ENCODE data around the gene FBXO2.

The FBXO2 gene

DNA sequence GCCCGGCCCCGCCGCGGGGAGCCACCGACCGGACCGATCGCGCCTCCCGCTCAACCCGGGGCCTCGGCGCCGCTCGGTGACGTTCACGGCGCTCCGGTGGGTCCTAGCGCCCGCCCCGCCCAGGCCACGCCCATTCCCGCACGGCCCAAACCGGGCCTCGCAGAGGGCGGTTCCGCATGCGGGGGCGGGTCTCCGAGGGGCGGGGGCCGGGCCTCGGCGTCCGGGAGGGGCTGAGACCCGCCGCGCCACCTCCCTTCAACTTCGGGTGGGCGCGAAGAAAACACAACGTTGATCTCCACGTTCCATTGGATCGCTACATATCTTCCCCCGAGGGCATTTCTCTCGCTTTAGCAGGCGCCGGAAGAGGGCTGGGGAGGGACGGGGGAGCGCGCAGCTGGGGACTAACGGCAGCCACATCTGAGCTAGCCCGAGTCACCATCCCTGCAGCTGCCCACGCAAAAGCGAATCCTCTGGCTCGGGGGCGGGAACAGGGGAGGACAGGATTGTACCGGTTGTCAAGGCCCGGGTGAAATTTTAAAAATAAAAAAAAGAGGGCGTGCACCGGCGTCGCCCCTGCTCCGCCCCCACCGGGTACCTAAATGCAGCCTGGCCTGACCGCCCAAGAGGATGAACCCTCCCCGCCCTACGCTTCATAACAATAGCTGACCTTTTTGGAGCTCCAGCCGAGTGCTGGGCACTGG, 27.0 kb upstream of the FBXO2 start, which contains the start of gene MAD2L2:
Gene MAD2L2 (minus strand): TSS at position 78 of the 701 bp plus-strand sequence. CDS start 547 bp downstream, outside the sequence.
- peak; percentile 85 for DNase-seq

DNA sequence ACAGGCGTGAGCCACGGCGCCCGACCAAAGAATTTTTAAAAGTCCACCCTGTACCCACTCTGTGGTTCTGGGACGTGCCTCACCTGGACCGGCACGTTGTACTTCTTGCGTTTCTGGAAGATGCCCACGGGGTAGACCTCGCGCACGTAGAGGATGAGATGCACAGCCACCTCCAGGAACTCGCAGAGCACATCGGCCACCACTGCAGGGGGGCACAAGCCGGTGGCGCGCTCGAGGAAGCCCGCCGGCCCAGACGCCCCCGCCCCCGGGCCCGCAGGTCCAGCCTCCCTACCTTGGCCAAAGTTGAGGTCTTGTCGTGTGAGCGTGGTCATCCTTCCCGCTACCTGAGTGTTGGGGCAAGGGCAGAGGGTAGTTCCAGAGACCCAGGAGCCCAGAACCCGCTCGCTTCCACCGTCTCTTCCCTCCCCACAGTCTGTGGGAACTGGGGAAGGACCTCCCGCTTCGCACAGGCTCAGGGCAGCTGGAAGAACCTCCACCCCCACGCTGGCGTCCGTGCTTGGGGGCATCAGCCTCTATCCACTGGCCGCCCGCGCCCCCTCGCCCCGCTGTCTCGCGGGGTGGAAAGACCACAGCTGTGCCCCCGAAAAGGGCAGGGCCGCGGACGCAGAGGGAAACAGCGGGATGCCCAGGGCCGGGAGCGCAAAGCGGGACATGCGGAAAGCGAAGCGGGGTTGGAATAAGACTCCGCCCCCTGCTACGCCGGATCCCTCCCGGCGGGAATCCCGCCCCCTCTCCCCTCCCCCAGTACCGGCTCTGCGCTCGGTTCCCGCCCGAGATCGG, 26.2 kb upstream of the FBXO2 start:
- no peak for DNase-seq

DNA sequence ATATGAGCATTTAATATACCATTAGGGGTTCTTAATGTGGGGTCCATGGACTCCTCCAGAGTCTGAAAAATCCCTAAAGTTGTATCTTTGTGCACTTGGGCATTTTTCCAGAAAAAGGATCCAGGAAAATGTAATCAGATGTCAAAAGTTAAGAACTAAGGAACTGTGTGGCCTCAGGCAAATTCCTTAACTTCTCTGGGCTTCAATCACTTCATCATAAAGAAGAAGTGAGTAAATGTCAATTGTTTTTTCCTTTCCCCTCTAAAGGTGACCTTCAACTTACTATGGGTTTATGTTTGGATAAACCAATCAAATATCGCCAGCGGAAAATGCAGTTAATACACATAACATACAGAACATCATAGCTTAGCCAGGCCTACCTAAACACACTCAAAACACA, 24.2 kb upstream of the FBXO2 start:
- DNase-seq = no peak

DNA sequence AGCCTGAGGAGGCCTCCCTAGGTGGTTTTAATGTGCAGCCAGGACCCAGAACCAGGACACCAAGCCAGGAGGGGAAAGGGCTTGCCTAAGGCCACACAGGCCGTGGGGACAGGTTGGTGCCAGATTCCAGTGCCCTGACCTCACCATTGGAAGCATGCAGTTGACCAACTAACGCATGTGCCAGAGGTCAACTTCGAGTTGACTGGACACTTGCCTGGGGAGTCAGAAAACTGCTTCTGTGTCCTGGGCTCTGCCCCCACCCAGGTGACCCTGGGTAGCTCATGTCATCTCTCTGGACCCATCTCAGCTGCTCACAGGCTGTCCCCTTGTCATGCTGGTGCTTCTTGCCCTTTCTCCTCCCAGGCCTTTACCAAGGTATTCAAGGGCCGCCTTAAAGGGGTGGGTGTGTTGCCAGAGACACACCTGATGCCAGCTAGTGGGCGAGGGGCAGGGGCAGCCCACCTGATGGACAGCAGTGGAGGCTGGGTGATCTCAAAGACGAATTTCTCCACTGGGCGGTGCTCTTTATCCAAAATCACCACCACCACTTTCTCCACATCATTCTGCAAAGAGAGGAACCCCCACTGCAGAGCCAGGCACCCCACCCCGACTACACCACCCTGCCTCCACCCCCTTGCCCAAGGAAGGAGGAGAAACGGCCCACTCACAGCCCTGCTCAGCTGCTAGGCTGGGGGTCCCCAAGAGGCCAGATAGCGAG, 22.3 kb upstream of the FBXO2 start:
- no peak for DNase-seq

DNA sequence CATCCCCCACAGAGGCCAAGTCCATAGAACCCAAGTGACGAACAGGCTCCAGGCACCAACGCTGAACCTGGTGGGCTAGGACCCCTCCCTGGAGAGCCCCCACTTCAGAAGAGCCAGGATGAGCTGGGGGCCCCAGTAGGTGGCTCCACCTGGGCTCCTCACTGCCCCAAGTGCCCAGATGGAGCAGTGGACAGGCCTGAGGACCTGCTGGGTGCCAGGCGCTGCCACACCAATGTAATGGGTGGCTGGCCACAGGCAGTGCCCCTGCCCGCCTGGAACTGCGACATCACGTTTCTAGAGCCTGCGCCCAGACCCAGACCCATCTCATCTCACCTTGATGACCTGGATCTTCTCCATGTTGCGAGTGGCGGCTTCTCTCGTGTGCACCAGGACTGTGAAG, 21.1 kb upstream of the FBXO2 start:
- DNase-seq = no peak

DNA sequence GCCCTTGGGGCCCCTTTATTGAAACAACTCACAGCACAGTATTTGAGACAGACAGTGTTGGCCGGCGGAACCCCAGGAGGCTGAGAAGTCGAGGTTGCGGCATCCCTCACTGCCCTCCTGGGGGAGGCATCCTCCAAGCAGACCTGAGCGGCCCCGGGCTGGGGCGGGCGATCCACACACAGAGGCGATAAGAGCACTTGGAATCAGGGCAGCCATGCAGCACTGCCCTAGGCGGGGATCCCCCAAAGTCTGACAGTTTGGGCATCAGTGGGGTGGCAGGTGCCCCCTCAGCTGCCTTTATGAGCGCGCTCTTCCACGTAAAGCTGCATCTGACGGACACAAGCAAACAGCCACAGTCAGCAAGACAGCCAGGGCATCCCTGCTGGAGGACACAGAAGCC, 20.3 kb upstream of the FBXO2 start:
- DNase-seq = no peak

DNA sequence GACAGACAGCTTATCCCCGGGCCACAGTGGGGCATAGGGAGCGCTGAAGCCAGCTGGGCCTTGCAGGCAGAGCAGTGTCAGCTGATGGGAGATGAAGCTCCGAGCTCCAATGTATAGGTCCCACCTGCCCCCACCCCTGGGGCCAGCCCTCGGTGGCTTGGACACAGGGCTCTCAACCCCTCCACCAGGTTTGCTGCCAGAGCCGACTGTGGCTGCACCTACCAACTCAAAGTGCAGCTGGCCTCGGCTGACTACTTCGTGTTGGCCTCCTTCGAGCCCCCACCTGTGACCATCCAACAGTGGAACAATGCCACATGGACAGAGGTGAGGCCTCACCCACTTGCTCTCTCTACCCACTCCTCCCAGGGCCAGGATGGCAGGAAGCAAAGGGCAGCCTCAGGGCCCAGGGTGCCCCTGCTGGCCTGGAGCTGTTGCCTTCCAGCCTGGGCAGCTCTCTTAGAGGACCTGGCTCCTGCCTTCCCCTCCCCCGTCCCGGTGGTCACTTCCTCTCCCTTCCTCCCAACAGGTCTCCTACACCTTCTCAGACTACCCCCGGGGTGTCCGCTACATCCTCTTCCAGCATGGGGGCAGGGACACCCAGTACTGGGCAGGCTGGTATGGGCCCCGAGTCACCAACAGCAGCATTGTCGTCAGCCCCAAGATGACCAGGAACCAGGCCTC, 19.0 kb upstream of the FBXO2 start:
- no peak for DNase-seq

DNA sequence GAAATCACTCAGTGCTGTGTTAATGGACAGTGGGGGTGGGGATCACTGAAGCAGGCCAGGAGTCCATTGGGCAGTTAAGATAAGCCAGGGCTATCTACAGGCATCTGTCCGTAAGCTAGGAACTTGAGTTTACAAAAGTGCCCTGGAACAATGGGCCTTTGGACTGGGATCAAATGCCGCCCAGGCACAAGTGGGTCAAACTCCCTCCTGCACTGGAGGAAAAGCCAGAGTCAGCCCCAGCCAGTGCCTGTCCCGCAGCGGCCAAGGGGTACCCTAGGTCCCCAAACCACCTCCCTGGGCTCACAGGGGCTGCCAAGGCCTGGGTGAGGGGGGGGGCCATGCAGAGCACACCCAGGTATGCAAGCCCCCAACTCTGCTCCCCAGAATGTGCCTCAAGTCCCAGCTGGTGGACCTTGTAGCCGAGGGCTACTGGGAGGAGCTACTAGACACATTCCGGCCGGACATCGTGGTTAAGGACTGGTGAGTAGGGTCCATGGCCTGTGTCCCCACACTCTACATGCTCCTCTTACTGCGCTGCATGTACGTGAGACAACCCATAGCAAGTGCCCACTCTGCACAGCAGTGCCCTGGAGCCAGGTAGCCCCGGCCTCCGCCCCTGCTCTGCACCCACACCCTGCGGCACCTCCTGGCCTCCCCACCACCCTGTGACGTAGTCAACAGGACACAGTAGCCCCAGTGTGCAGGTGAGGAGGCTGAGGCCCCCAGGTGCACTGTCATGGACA, 17.5 kb upstream of the FBXO2 start:
- no peak for DNase-seq

DNA sequence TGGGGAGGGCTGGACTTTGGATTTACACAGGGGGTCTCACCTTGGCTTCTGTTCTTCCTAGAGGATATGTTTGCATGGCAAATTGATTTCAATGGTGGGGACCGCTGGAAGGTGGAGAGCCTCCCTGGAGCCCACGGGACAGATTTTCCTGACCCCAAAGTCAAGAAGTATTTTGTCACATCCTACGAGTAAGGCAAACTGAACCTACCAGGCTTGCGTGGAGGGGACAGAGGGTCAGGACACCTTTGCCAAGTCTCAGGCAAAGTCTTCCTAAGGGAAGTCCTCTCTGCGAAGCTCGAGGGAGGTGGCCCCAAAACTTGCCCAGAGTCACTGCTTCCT, 16.9 kb upstream of the FBXO2 start:
- no peak for DNase-seq

DNA sequence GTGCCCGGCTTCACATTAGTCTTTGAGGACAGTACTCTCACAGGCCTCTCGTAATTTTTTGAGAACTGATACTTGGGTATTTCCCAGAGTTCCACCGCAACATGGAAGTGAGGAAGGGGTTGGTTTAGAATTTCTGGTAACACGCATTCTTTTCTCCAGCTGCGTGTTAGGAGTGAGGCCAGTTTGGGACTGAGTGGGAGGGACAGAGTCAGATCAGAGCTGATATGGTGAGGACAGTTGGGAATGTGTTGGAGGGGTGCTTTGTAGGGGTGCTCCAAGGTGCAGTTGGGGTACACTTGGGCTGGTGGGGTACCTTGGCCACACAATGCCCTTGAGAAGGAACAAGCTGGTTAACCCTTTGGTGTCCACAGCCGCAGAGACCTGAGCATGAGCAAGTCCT, 16.5 kb upstream of the FBXO2 start:
- no peak for DNase-seq

DNA sequence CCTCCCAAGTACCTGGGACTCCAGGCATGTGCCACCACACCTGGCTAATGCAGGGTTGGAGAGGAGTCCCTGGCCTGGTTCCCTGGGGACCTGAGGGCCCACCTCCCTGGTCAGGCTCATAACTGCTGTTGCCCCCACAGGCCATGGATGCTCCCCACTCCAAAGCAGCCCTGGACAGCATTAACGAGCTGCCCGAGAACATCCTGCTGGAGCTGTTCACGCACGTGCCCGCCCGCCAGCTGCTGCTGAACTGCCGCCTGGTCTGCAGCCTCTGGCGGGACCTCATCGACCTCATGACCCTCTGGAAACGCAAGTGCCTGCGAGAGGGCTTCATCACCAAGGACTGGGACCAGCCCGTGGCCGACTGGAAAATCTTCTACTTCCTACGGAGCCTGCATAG, 14.3 kb upstream of the FBXO2 start:
- no peak for DNase-seq

DNA sequence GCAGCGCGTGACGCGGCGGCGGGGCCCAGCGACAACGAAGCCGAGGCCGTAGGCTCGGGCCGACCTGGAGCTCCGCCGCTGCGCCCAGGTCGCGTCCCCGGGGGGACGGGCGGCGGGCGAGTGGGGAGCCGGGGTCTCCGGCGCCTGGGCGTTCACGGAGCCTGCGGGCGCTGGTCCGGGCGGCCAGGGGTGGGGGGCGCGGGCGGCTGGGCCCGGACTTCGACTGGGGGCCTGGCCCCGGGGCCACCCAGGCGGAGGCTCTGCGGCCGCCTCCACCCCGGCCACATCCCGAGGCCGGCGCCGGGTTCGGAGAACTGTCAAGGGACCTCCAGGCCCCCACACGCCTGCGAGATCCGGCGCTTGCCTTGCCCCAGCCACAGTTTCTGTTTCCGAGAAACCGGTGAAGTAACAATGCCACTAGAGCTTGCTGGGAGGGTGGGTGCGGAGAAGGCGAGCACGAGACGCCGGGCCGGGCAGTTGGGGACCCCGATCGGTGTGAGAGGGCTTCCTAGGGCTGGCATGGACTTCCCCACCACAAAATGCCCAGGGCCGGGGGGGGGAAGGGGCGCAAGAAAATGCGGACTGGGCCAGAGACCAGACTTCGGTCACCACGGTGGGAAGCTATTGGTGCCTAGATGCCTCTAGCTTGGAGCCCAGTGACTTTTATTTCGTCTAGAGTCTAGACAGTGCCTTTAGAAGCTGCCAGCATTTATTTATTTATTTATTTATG, 10.3 kb upstream of the FBXO2 start:
- peak; percentile 73 for DNase-seq

DNA sequence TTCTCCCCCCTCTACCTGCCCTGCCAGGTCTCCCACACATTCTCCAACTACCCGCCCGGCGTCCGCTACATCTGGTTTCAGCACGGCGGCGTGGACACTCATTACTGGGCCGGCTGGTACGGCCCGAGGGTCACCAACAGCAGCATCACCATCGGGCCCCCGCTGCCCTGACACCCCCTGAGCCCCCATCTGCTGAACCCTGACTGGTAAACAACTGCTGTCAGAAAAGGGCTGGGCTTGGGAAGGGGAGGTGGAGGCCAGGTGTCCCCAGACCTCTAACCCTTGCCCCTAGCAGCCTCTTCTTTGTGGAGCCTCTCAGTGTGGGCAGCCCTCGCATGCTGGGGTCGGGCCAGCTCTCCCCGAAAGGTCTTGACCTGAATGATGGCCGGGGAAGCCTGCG, 6.9 kb upstream of the FBXO2 start:
- DNase-seq = no peak

DNA sequence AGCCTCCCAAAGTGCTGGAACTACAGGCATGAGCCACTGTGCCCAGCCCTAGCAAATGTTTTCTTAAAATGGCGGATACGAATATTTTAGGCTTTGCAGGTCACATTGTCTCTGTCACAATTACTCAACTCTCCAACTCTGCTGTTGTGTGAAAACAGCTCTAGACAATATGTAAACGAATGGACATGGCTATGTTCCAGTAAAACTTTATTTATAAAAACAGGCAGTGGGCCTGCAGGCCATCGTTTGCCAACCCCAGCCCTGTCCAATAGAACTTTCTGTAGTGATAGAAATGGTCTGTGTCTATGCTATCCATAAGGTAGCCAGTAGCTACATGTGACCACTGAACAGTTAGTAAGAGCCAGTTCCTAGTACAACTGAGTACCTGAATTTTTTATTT, 5.5 kb upstream of the FBXO2 start:
- DNase-seq = no peak

DNA sequence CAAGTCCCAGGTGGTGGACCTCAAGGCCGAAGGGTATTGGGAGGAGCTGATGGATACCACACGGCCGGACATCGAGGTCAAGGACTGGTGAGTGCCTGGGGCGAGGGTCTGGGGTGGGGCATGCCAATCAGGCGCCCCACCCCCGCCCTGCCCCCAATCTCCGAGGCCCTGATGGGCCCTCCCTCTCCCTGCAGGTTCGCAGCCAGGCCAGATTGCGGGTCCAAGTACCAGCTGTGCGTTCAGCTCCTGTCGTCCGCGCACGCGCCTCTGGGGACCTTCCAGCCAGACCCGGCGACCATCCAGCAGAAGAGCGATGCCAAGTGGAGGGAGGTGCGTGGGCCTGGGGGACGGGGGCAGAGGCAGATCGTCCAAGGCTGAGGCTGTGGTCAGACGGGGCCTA, 4.3 kb upstream of the FBXO2 start:
- no peak for DNase-seq

DNA sequence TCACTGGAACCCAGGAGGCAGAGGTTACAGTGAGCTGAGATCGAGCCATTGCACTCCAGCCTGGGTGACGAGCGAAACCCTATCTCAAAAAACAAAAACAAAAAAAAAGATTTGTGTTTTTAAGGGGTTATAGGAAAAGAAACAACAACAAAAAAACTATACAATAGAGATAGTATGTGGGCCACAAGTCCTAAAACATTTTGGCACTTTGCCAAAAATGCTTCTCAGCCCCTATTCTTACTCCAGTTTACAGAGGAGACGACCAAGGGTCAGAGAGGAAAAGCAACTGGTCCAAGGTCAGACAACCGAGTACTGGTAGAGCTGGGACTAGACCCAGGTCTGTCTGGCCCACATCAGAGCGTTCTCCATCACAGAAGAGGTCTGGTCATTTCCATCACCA, 3.4 kb upstream of the FBXO2 start:
- no peak for DNase-seq

DNA sequence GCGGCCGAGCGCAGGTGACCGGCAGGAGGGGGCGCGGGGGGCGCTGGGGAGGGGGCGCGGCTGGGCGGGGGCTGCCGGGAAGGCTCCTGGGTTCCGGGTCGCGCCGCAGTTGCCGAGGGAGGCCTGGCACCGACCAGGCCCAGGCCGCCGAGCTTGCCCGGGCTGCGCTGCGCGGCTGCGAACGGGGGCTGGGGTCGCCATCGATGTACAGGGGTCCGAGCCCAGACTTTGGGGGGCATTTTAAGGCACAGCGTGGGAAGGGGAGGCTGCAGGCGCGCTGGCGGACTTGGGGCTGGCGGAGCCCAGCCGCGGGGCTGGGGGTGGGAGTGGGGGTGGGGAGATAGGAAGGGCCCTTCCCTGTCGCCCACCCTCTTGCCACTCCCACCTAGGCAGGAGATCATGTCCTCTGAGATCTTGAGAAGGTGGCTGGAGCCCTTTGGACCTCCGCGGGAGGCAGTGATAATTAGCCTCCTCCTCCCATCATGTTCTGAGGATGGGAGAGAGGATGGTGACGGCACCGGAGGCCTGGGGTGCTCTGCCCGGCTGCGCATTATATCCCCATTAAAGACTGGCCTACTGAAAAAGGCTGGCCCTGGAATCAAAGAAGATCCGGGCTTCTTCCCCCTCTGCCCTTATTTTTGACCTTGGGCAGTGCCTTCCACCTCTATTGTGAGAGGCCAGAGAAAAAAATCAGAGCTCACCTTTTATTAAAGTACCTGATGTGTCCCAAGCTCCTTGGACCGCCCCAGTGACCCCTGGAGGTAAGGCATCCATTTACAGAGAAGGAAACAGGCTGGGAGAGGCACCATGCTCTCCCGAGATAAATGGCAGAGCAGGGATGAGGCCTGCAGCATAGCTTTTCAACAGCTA, 945 bp upstream of the FBXO2 start:
- no peak for DNase-seq

DNA sequence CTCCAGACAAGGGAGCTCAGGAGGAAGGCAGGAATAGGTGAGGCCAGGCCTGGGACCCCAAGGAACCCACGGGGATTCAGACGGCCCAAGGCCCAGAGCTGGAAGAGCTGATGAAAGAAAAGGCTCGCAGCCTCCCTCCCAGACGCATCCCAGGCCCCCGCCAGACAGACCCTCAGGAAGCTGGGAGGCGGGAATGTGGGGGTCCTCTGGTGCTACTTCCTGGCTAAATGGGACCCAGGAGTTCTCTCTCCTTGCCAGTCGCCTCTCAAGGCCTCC, 430 bp downstream of the FBXO2 start:
- no peak for DNase-seq

DNA sequence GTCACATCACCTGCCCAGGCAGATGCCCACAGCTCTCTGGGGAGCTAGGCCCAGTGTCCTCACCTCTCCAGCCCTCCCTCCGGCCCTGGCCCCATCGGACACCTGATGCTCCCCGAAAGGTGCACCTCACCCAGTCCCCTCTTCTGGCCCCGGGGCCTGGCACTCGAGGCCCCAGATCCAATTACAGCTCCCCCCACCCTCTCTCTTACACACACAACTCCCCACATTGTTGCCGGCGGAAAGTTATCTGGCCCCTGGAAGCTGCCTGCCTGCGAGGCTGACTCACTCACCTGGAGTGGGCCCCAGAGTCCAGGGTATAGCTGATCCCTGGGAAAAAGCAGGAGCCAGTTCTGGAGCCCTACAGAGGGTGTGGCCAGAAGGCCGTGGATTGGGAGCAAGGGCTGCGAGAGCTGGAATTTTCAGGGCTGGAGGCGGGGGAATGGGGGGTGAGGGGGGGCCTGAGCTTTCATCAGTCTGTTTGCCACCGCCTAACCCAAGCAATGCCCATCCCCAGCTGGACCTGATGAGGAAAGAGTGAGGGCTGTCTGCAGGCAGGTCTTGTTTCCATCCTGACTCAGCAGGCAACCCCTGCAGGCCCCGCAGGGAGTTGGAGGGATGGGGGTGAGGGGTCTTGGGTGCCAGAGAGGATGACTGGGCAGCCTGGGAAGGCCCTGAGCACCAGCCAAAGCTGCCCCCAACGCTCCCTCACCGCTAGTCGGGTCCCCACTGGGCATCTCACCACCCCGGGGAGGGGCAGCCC, 948 bp downstream of the FBXO2 start:
- DNase-seq = no peak

DNA sequence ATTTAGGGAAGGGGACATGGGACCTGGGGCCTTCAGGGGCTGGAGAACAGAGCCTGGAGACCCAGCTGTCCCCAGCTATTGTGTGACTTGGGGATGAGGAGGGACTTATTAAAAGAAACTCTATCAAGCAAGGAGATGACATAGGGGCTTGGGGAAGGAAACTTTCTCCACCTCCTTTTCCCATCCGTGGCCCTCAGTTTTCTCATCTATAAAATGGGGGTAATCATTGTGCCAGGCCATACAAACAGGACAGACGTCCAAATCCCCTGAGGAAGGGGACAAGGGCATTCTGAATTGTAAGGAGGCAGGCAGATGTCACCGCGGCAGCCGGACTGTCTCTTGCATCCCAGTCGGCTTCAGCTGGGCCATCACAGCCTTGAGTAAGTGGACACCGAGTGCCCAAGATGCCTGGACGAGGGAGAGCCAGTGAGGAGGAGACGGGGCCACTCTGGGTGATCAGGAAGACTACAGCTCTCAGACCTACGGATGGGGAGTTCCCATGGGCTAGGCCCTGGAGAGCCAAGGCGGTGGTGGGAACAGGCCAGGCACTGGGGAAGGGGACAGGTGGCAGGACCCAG, 1.9 kb downstream of the FBXO2 start:
- no peak for DNase-seq
